ENCODE measurements around the gene SMAGP. TPM values are rescaled to one million over a fixed set of nuclear protein-coding genes. Genes with fewer than 3 reads are reported as not detected.
"Not testable (repeated sequence)": the region's sequence is repeated elsewhere in the genome, so short reads cannot be mapped to it uniquely, and the experiment has no call there.

Gene SMAGP, protein sequence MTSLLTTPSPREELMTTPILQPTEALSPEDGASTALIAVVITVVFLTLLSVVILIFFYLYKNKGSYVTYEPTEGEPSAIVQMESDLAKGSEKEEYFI
- total RNA-seq (13.4 TPM), polyA plus RNA-seq (10.0 TPM)

DNA sequence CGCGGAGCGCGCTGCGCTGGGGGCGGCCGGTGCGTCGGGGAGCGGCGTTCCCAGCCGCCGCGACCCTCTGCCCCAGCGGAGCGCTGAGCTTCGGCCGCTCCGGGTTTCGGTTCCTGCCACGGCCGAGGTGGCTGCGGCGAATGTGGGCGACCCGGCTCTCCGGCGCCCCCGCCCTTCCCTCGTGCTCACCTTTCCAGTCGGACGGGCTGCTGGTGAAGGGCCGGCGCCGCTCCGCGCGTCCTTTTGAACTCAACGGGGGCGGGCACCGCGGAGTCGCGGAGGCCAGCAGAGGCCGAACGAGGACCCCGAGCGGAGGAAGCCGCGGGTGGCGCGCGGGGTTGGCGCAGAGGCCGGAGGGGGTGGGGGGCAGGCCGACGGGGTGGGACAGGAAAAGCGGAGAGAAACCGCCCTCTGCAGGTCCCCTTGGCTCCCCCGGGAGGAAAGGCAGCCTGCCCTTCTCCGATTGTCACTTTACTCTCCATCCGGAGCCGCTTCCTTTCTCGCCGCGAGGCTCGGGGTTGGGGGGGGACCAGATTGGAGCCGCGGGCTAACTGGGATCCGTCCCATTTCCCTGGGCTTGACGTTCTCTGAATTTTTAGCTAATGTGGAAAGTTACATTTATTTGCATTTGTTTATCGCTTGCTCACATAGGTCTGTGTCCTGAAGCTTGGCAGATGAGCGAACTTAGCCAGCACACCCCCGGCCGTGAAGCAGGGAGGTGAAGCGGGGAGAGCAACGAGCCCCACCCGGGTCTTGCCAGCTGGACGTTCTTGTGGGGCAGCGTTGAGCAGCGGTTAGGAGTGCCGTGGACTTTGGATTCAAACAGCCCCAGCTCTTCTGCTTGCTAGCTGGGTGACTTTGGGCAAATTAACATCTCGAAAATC, at the start of gene SMAGP:
TSS of gene SMAGP (minus strand) at position 349 of the 884 bp plus-strand sequence. CDS start 1,137 bp downstream, outside the sequence.
- Histone ChIP-seq H3K27ac (ENCODE audit: low read depth) (peak within 1 kb of the TSS; percentile 81), H3K4me3 (ENCODE audit: low read depth, low read length) (peak within 1 kb of the TSS; percentile 76), H3K4me1 (ENCODE audit: insufficient read depth) (no peaks in the 10 kb centered on the region), H3K36me3 (ENCODE audit: insufficient read depth) (no peaks in the 10 kb centered on the region)
- under 1% methylated on average over 83 of the region's 83 CpGs for WGBS
- peak; percentile 21 for DNase-seq (ENCODE audit: extremely low spot score)

DNA sequence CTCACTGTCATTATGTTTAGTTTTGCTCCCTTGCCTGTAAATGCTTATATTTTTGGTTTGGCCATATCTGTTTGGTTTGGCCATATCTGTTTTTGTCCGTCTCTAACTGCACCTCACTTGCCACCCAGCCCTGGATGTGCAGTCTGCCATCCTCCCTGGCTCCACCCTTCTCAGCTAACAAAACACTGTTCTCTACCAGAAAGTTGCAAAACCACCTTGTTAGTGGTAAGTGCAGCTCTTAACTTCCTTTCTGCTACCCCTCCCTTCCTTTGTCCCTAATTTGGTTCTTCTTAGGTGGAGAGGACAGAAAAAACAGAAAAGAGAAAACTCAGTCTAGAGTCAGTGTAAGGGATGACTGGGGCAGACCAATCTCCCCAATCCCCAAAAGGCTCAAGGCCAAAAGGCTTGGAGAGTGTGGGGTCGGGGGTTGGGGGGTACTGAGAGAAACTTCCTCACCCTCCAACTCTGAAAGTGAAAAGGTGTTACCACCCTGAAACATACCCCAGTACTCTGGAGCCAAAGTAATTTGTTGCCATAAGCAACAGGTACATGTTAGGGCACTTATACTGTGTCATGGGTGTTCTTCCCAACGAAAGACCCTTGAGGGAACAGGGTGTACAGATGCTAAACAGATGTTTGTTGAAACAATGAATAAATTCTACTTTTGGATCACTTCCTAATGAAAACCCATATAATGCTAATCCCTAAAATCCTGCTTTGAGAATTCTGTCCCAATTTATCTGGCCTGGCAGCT, 48.8 kb upstream of the SMAGP start:
- WGBS = 58% methylated on average over 3 of the region's 3 CpGs
- no peak overlapping the region for H3K27ac ChIP-seq (ENCODE audit: low read depth)

DNA sequence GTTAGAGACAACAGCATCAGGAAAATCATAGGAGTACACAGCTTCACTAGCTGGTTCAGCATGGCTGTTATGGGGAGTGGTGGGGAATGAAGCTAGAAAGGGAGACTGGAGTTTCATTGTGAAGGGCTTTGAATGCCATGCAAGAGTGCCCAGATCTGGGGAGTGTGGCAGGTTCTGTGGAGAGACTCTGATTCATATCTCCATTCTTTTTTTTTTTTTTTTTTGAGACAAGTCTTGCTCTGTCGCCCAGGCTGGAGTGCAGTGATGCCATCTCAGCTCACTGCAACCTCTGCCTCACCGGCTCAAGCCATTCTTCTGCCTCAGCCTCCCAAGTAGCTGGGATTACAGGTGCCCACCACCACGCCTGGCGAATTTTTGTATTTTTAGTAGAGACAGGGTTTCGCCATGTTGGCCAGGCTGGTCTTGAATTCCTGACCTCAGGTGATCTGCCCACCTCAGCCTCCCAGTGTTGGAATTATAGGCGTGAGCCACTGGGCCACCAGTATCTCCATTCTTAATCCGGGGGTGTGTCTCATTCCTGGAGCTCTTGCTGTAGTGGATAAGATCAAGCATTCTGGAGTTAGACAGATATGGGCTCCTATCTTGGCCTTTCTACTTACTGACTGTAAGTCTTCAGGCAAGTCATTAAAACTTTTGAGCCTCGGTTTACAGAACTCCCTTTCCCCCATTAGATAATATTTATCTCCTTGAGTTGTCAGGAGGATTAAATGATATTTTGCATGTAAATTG, 48.0 kb upstream of the SMAGP start:
- not testable (repeated sequence) for DNase-seq (ENCODE audit: extremely low spot score); H3K4me1 ChIP-seq (ENCODE audit: insufficient read depth); H3K36me3 ChIP-seq (ENCODE audit: insufficient read depth); H3K27ac ChIP-seq (ENCODE audit: low read depth); H3K4me3 ChIP-seq (ENCODE audit: low read depth, low read length)
- WGBS = 86% methylated on average over 8 of the region's 8 CpGs

More for the DNA sequence above, 48.8 kb upstream of the SMAGP start:
- DNase-seq (ENCODE audit: extremely low spot score) = no peak
- Histone ChIP-seq H3K4me3 (ENCODE audit: low read depth, low read length) (no peak overlapping the region), H3K4me1 (ENCODE audit: insufficient read depth) (no peaks in the 10 kb centered on the region), H3K36me3 (ENCODE audit: insufficient read depth) (peaks cover 2% of the 10 kb centered on the region)

DNA sequence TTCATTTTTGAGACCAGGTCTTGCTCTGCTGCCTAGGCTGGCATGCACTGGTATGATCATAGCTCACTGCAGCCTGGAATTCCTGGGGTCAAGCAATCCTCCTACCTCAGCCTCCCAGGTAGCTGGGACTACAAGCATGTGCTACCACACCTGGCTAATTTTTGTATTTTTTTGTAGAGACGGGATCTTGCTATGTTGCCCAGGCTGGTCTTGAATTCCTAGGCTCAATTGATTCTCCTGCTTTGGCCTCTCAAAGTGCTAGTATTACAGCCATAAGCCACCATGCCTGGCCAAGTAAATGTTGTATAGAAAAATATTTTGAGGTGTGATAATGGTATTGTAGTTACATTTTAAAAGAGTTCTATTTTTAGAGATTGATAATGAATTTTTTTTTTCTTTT, 41.2 kb upstream of the SMAGP start:
- Histone ChIP-seq H3K27ac (ENCODE audit: low read depth) (no peak overlapping the region), H3K4me3 (ENCODE audit: low read depth, low read length) (no peak overlapping the region), H3K4me1 (ENCODE audit: insufficient read depth) (peaks cover 1% of the 10 kb centered on the region), H3K36me3 (ENCODE audit: insufficient read depth) (no peaks in the 10 kb centered on the region)
- 98% methylated on average over 1 of the region's 1 CpG for WGBS
- no peak for DNase-seq (ENCODE audit: extremely low spot score)

DNA sequence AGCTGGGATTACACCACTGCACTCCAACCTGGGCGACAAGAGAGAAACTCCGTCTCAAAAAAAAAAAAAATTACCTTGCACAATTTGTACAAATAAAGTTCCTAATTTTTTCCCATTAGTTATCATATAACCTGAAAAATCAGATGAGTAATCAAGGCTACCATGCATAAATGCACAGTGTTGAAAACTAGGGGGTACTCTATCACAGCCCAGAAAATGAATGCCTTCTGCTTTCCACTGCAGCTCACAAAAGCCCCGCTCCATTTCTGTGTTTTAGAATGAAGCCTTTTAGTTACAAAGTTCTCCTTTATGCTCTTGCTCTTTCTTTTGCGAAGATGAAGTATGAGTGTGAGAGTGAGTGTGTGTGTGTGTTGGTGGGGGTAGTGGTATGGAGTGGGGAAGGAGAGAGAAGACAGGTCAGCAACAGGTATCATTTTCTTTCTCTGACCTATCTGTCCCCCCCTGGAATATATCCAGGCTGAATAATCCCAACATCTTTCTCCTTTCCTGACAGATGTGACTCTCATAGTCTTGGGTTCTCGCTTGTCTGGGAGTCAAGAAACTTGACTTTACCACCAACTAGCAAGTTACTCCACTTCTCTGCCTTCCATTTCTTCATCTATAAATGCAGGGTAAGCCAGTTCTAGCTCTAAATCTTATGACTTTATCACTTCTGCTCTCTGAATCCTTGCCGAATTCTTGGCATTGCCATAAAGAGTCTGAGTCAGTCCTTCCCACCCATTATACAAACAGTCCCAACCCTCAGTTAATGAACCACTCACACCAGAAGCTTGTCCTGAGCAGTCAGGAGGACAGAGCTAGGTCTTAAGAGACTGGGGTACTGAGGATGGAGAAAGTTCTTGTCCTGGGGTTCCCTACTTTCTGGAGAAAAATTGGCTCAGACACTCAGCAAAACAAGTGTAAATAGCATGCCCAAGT, 37.7 kb upstream of the SMAGP start:
- WGBS = 68% methylated on average over 6 of the region's 6 CpGs
- H3K4me3 ChIP-seq (ENCODE audit: low read depth, low read length) = no peak overlapping the region
- no peak overlapping the region for H3K27ac ChIP-seq (ENCODE audit: low read depth)
- DNase-seq (ENCODE audit: extremely low spot score) = no peak
- peaks cover 1% of the 10 kb centered on the region for H3K4me1 ChIP-seq (ENCODE audit: insufficient read depth)
- no peaks in the 10 kb centered on the region for H3K36me3 ChIP-seq (ENCODE audit: insufficient read depth)

DNA sequence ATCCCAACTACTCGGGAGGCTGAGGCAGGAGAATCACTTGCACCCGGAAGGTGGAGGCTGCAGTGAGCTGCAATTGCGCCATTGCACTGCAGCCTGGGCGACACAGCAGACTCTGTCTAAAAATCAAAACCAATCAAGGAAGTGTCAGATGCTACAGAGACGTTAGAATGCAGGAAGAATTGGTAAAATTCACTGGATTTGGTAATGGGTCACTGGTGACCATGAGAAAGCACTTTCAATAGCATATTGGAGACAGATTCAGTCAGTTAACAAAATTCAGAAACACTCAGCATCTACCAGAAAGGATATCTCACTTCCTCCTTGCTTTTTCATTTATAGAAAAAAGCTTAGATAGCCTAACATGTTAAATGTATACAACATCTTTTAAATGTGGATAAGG, 36.3 kb upstream of the SMAGP start:
- Histone ChIP-seq H3K27ac (ENCODE audit: low read depth) (no peak overlapping the region), H3K4me3 (ENCODE audit: low read depth, low read length) (no peak overlapping the region), H3K4me1 (ENCODE audit: insufficient read depth) (peaks cover 1% of the 10 kb centered on the region), H3K36me3 (ENCODE audit: insufficient read depth) (no peaks in the 10 kb centered on the region)
- 86% methylated on average over 5 of the region's 5 CpGs for WGBS
- no peak for DNase-seq (ENCODE audit: extremely low spot score)

DNA sequence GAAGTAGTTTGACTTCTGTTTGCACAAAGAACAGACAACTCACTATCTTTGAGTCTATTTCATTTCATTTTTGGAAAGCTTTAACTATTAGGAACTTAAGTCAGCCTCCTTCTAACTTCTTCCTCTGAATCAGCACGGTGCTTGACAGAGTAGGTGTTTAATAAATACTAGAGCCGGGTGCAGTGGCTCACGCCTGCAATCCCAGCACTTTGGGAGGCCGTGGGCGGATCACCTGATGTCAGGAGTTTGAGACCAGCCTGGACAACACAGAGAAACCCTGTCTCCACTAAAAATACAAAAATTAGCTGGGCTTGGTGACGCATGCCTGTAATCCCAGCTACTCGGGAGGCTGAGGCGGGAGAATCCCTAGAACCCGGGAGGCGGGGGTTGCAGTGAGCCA, 30.6 kb upstream of the SMAGP start:
- H3K27ac ChIP-seq (ENCODE audit: low read depth); H3K4me3 ChIP-seq (ENCODE audit: low read depth, low read length); H3K4me1 ChIP-seq (ENCODE audit: insufficient read depth); H3K36me3 ChIP-seq (ENCODE audit: insufficient read depth); DNase-seq (ENCODE audit: extremely low spot score): not testable (repeated sequence)
- 83% methylated on average over 10 of the region's 10 CpGs for WGBS

DNA sequence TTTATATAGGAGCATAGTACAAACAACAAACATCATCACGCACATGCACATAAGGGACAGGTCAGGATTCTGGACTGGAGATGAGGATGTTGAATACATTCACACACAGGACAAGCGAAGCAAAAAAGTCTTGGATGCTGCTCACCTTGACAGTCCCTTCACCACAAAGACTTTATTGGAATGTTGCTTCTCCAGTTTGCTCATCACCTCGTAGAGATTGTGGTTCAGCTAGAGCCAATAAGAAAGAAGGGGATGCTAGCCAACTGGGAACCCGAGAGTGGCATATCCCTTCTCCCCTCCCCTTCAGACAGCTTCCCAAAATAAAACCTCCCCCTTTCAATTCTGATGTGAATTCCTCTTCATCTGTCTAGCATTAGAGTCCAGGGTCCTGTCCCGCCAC, 25.4 kb upstream of the SMAGP start:
- H3K27ac ChIP-seq (ENCODE audit: low read depth) = no peak overlapping the region

DNA sequence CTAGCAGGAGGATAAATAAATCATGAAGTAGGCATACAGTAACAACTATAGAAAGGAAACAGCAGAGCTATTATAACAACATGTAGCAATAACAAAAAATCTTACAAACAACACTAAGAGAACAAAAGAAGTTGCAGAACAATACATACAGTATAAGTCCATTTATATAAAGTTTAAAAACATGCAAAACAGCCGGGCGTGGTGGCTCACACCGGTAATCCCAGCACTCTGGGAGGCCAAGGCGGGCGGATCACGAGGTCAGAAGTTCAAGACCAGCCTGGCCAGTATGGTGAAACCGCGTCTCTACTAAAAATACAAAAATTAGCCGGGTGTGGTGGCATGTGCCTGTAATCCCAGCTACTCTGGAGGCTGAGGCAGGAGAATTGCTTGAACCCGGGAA, 23.9 kb upstream of the SMAGP start:
- 83% methylated on average over 10 of the region's 10 CpGs for WGBS
- H3K27ac ChIP-seq (ENCODE audit: low read depth); H3K4me1 ChIP-seq (ENCODE audit: insufficient read depth); DNase-seq (ENCODE audit: extremely low spot score); H3K36me3 ChIP-seq (ENCODE audit: insufficient read depth); H3K4me3 ChIP-seq (ENCODE audit: low read depth, low read length): not testable (repeated sequence)

More for the DNA sequence above, 25.4 kb upstream of the SMAGP start:
- no peak for DNase-seq (ENCODE audit: extremely low spot score)
- Histone ChIP-seq H3K36me3 (ENCODE audit: insufficient read depth) (no peaks in the 10 kb centered on the region), H3K4me1 (ENCODE audit: insufficient read depth) (no peaks in the 10 kb centered on the region), H3K4me3 (ENCODE audit: low read depth, low read length) (no peak overlapping the region)
- 72% methylated on average over 5 of the region's 5 CpGs for WGBS

DNA sequence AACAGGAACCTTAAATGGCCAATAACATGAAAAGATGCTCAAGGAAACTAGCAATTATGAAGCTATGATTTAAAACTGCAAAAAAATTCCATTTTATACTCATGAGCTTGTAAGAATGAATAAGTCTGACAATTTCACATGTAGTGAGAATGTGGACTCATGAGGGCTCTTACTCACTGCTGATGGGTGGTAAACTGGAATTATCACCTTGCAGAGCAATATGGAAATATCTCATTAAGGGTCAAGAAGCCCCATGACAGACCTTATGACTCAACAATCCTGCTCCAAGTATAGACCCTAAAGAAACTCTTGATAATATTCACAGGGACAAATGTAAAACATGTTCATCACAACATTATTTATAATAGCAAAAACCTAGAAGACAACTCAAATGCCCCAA, 23.5 kb upstream of the SMAGP start:
- H3K4me3 ChIP-seq (ENCODE audit: low read depth, low read length) = no peak overlapping the region
- no peaks in the 10 kb centered on the region for H3K4me1 ChIP-seq (ENCODE audit: insufficient read depth)
- H3K36me3 ChIP-seq (ENCODE audit: insufficient read depth) = no peaks in the 10 kb centered on the region
- no peak for DNase-seq (ENCODE audit: extremely low spot score)
- H3K27ac ChIP-seq (ENCODE audit: low read depth) = no peak overlapping the region

DNA sequence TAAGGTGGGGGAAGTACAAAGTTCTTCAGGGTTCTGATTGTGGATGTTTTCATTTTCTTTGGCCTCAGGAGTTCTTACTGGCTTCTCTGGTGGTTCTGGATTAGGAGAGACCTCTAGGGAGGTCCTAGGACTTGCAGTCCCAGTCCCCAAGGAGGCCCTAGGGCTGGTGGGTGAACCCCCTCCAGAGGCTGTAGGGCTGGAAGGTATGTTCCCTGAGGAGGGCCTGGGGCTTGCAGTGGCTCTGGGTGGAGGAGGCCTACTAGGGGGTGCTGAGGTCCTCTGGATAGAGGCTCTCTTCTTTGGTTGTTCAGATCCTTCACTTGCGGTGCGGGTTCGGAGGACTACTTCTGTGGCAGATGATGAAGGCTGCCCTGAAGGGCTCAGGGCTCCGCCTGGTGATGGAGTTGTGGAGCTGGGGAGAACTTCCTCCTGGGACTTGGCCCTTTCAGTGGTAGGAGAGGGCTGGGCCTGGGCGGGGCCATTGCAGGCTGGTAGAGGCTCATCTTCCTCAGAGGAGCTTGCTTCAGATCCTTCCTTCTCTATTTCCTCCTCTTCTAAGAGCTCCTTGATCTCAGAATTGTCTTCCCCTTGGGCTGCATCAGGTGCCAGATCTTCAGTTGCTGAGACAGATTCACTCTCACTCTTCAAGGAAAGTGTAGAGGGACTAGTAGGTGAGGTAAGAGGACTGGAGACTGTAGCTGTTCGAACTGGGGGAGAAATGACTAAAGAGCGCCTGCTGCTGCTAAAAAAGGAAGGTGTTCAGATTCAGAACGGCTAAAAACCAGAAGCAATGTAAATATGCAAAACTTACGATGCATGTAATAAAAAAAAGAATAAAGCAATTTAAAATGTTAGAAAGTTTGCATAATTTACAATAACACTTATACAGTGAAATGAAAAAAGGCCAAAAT, 21.6 kb upstream of the SMAGP start:
- DNase-seq (ENCODE audit: extremely low spot score); H3K4me1 ChIP-seq (ENCODE audit: insufficient read depth): not testable (repeated sequence)
- WGBS = 83% methylated on average over 9 of the region's 9 CpGs

DNA sequence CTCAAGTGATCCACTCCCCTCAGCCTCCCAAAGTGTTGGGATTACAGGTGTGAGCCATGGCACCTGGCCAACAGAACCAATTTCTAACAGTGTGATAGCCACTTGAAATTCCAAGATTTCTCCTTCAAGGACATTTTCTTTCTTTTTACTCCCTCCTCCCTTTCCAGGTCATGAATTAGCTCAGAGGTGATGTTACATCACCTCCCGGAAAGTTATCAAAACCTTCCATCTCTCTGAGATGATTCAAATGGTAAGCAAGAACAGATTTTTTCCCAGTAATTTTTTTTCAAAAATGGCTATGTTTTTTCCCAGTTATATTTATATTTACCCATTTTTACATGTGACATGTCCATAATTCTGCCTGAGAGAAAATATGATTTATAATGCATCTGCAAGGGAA, 15.6 kb upstream of the SMAGP start:
- H3K36me3 ChIP-seq (ENCODE audit: insufficient read depth) = no peaks in the 10 kb centered on the region
- H3K27ac ChIP-seq (ENCODE audit: low read depth) = no peak overlapping the region
- no peaks in the 10 kb centered on the region for H3K4me1 ChIP-seq (ENCODE audit: insufficient read depth)
- no peak overlapping the region for H3K4me3 ChIP-seq (ENCODE audit: low read depth, low read length)
- DNase-seq (ENCODE audit: extremely low spot score) = no peak
- WGBS = 84% methylated on average over 1 of the region's 1 CpG

More for the DNA sequence above, 21.6 kb upstream of the SMAGP start:
- H3K27ac ChIP-seq (ENCODE audit: low read depth); H3K36me3 ChIP-seq (ENCODE audit: insufficient read depth); H3K4me3 ChIP-seq (ENCODE audit: low read depth, low read length): not testable (repeated sequence)

Measured in urinary bladder (tissue), 4 donors.